ENCODE measurements around the gene PLCL2.

- TF ChIP-seq CTCF (IDR thresholded peaks at IDR 0.05; ENCODE audit: low read depth, low read length, poor library complexity, severe bottlenecking) (no peak), EZH2phosphoT487 (IDR thresholded peaks at IDR 0.05; ENCODE audit: borderline replicate concordance, low read length) (no peak)
These were observed 244.8 kb downstream of the PLCL2 start for GRCh38 chr3:17129556-17129955.
